ENCODE results near the gene DUSP5.

GRCh38 chr10:110500515-110500905, 2.8 kb downstream of the DUSP5 start:
- no peak for TF ChIP-seq POLR2A (IDR thresholded peaks at IDR 0.05; ENCODE audit: borderline replicate concordance, extremely low read depth, insufficient read depth, insufficient read length)
- TF ChIP-seq, protein P1, sequence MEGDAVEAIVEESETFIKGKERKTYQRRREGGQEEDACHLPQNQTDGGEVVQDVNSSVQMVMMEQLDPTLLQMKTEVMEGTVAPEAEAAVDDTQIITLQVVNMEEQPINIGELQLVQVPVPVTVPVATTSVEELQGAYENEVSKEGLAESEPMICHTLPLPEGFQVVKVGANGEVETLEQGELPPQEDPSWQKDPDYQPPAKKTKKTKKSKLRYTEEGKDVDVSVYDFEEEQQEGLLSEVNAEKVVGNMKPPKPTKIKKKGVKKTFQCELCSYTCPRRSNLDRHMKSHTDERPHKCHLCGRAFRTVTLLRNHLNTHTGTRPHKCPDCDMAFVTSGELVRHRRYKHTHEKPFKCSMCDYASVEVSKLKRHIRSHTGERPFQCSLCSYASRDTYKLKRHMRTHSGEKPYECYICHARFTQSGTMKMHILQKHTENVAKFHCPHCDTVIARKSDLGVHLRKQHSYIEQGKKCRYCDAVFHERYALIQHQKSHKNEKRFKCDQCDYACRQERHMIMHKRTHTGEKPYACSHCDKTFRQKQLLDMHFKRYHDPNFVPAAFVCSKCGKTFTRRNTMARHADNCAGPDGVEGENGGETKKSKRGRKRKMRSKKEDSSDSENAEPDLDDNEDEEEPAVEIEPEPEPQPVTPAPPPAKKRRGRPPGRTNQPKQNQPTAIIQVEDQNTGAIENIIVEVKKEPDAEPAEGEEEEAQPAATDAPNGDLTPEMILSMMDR (IDR thresholded peaks at IDR 0.05 in 2 of 3, conservative IDR thresholded peaks at IDR 0.05 in 1 of 3; ENCODE audit: borderline replicate concordance in 1 of 3, insufficient read depth in 1 of 3, low read depth in 2 of 3, low read length in 2 of 3) = no peak
- no peak for TF ChIP-seq JUND (IDR thresholded peaks at IDR 0.05)

Data from HCT116 (cell line).